ENCODE data around the gene PCSK7. TPM values are rescaled to one million over a fixed set of nuclear protein-coding genes. Genes with fewer than 3 reads are reported as not detected.
A peak's percentile ranks its signal among the peaks of the same experiment; 100 is the strongest.

Gene PCSK7
- total RNA-seq, 1 experiment from 2014 or later: 50.7 TPM

DNA sequence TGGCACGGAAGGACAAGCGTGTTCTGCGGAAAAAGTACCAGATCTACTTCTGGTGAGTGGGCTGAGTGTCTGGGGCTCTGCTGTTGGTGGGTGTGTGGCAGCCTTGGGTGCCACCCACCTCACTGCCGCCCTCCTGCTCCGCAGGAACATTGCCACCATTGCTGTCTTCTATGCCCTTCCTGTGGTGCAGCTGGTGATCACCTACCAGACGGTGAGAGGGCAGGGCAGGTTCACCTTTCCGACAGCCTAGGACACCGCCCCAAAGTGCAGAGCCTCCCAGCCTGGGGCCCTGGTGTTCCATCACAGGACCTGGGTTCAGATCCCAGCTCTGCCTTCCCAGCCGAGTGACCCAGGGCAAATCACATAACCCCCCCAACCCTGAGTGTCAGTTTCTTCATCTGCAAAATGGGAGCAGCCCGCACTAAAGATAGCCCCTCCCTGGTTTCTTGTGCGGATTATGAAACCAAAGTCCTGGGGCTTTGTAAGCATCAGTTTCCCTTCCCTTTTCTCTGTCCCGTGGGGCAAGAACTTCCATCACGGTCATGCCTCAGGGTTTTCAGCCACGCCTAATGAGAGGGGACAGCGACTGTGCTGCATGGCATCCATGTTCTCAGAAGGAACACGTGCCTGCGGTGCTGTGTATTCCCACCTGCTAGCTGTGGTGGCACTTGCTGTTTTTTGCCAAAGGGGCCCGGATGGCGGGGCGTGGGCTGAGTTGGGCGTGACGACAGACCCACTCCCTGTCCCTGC lies 42.5 kb downstream of the PCSK7 start:
- H4K5ac ChIP-seq (ENCODE audit: insufficient read length, low read depth, low read length): no peak overlapping the region
- H2BK20ac ChIP-seq (ENCODE audit: low read depth, low read length, poor library complexity, severe bottlenecking): no peak overlapping the region
- no peak overlapping the region for H2BK15ac ChIP-seq (ENCODE audit: low read depth, low read length)
- no peaks in the 10 kb centered on the region for H3K4me1 ChIP-seq (ENCODE audit: insufficient read depth, low read length)
- no peak overlapping the region for H3K27ac ChIP-seq (ENCODE audit: insufficient read length, low read depth, low read length)
- Mint-ChIP-seq H3K9me3 (no peaks in the 10 kb centered on the region), H3K36me3 (ENCODE audit: insufficient read depth in 1 of 3, low read depth in 3 of 3) (peaks cover 3 to 39% (median 23%) of the 10 kb centered on the region in 3 experiments; a peak in 6 of 7 replicates), H3K27ac (peak overlapping the region in 1 of 3 experiments; percentile 27; a peak in 1 of 7 replicates), H3K4me1 (no peaks in the 10 kb centered on the region; a peak in 1 of 4 replicates), H3K4me3 (no peak overlapping the region), H3K27me3 (ENCODE audit: low read depth) (no peaks in the 10 kb centered on the region)
- H2BK120ac ChIP-seq (ENCODE audit: low read depth, low read length, poor library complexity, severe bottlenecking): no peak overlapping the region
- H2BK5ac ChIP-seq (ENCODE audit: insufficient read length, low read length): no peak overlapping the region
- H3K18ac ChIP-seq (ENCODE audit: insufficient read length, low read depth, low read length): no peak overlapping the region
- no peak overlapping the region for H3K4ac ChIP-seq (ENCODE audit: low read depth, low read length)
- no peak overlapping the region for H4K91ac ChIP-seq (ENCODE audit: insufficient read length, low read depth, low read length)
- WGBS (ENCODE audit: extremely low coverage, insufficient read length, low lambda C conversion rate): no CpG with 5 or more reads among the region's 22 CpGs
- no peak overlapping the region for H4K8ac ChIP-seq (replicated peaks; ENCODE audit: insufficient read length, low read depth, low read length)
- no peaks in the 10 kb centered on the region for H3K79me1 ChIP-seq (ENCODE audit: insufficient read depth, low read depth, low read length, poor library complexity, severe bottlenecking)
- no peak overlapping the region for H3K14ac ChIP-seq (ENCODE audit: insufficient read depth, low read length)
- no peak overlapping the region for H3K9ac ChIP-seq (ENCODE audit: extremely low read depth, insufficient read length, low read length)
- H3T11ph ChIP-seq (ENCODE audit: low read length): no peak overlapping the region
- H3K56ac ChIP-seq (ENCODE audit: insufficient read length, low read depth, low read length): no peak overlapping the region
- H3K27me3 ChIP-seq (ENCODE audit: insufficient read depth, low read length): no peaks in the 10 kb centered on the region
- no peaks in the 10 kb centered on the region for H4K20me1 ChIP-seq (ENCODE audit: control insufficient read depth, insufficient read depth, insufficient read length)
- no peaks in the 10 kb centered on the region for H3K79me2 ChIP-seq (ENCODE audit: insufficient read depth, low read length)
- no peak overlapping the region for H3K23ac ChIP-seq (ENCODE audit: insufficient read length, low read depth, low read length)
- no peaks in the 10 kb centered on the region for H3K9me3 ChIP-seq (ENCODE audit: control insufficient read depth, low read depth, low read length)
- no peak overlapping the region for H2BK12ac ChIP-seq (ENCODE audit: insufficient read length, low read depth, low read length)
- DNase-seq: no peak
- no peak overlapping the region for H3K4me2 ChIP-seq (ENCODE audit: insufficient read depth, insufficient read length, low read length)
- H2AFZ ChIP-seq (ENCODE audit: low read length): no peak overlapping the region
- TF ChIP-seq, protein P1, sequence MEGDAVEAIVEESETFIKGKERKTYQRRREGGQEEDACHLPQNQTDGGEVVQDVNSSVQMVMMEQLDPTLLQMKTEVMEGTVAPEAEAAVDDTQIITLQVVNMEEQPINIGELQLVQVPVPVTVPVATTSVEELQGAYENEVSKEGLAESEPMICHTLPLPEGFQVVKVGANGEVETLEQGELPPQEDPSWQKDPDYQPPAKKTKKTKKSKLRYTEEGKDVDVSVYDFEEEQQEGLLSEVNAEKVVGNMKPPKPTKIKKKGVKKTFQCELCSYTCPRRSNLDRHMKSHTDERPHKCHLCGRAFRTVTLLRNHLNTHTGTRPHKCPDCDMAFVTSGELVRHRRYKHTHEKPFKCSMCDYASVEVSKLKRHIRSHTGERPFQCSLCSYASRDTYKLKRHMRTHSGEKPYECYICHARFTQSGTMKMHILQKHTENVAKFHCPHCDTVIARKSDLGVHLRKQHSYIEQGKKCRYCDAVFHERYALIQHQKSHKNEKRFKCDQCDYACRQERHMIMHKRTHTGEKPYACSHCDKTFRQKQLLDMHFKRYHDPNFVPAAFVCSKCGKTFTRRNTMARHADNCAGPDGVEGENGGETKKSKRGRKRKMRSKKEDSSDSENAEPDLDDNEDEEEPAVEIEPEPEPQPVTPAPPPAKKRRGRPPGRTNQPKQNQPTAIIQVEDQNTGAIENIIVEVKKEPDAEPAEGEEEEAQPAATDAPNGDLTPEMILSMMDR (conservative IDR thresholded peaks at IDR 0.05): no peak
- no peaks in the 10 kb centered on the region for H3K23me2 ChIP-seq (ENCODE audit: insufficient read length, low read depth, low read length, poor library complexity, severe bottlenecking)
- H2AK5ac ChIP-seq (ENCODE audit: insufficient read length, low read length): no peak overlapping the region
